ENCODE data around the gene DPH6. TPM values are rescaled to one million over a fixed set of nuclear protein-coding genes. Genes with fewer than 3 reads are reported as not detected.
"Not testable (repeated sequence)": the region's sequence is repeated elsewhere in the genome, so short reads cannot be mapped to it uniquely, and the experiment has no call there.

DPH6 gene
- 40.8 TPM for total RNA-seq
- 7.7 TPM for polyA plus RNA-seq

DNA sequence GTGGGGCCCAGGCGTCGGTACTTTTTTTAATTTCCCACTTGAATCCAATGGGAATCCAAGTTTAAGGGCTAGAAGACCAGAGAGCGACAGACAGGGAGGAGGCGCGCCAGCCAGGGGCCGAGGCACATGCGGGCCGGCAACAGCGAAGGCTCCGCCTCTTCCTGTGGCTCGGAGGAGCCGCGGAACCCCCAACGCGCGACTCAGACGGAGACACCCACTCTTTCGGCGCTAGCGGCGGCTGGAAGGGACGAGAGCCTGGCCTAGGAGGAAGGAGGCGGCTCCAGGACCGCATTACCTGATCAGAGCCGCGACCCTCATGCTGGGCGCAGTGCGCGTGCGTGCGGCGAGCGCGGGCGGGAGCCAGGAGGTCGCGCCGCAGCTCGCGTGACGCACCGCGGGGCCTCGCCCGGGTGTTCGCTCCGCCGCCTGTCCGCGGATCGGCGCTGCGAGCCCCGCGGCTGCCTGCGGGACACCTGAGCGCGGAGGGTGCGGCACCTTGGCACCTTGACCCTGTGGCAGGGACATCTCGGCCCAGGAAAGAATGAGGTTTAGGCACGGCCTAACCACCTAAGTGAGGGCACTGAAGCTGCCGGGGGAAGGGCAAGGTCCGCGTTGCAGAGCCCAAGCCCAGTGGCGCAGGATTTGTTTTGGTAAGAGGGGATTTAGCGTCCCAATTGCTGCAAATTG lies at the start of gene DPH6:
TSS of gene DPH6 (minus strand) at position 342 of the 687 bp plus-strand sequence. CDS start at position 318, 24 bp downstream.
- under 1% methylated on average over 66 of the region's 66 CpGs for WGBS
- peak within 1 kb of the TSS; percentile 97 for H3K27ac ChIP-seq (ENCODE audit: low read depth)
- peak; percentile 54 for DNase-seq (ENCODE audit: extremely low spot score)

GRCh38 chr15:35595656-35596055 lies 49.7 kb upstream of the DPH6 start:
- Histone ChIP-seq H3K4me3 (ENCODE audit: low read depth, low read length) (no peak overlapping the region), H3K27ac (ENCODE audit: low read depth) (no peak overlapping the region), H3K4me1 (ENCODE audit: insufficient read depth) (no peaks in the 10 kb centered on the region), H3K36me3 (ENCODE audit: insufficient read depth) (no peaks in the 10 kb centered on the region)
- WGBS = 87% methylated on average over 1 of the region's 1 CpG
- no peak for DNase-seq (ENCODE audit: extremely low spot score)

More for the DNA sequence above, at the start of gene DPH6:
- peak within 1 kb of the TSS; percentile 74 for H3K4me3 ChIP-seq (ENCODE audit: low read depth, low read length)
- no peaks in the 10 kb centered on the region for H3K4me1 ChIP-seq (ENCODE audit: insufficient read depth)
- H3K36me3 ChIP-seq (ENCODE audit: insufficient read depth) = no peaks in the 10 kb centered on the region

GRCh38 chr15:35591987-35592386 lies 46.0 kb upstream of the DPH6 start:
- DNase-seq (ENCODE audit: extremely low spot score); H3K27ac ChIP-seq (ENCODE audit: low read depth): not testable (repeated sequence)
- 89% methylated on average over 2 of the region's 2 CpGs for WGBS

DNA sequence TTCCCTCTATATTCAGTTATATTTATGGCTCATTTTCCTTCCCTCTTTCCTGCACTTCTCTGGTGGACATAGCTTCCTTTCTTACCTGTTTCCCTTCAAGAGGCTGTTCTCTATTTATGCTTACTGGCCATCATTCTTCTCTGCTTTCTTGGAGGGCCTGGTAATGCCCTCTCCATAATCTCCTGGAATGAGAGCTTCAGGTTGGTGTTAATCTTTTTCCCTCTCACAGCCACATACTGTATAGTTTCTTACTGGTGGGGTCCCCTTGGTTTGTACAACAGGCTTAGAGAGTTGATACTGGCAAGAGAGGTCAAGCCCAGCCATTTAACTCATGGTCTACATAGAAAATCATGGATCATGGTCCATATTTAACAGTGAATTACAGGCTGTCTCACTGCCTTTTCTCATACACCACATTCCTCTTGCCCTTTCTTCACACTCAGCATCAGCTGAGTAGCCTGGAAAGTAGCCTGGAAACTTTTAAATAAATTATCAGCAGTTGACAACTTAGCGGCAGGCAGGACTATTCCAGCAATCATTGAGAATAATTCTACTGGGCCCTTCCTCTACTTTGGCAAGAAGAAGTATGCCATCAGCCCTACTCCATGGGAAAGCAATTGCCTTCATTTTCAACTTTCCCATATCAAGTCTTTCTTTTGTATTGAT lies 38.0 kb upstream of the DPH6 start:
- H3K36me3 ChIP-seq (ENCODE audit: insufficient read depth) = no peaks in the 10 kb centered on the region
- no peaks in the 10 kb centered on the region for H3K4me1 ChIP-seq (ENCODE audit: insufficient read depth)
- WGBS = 55% methylated on average over 1 of the region's 1 CpG
- no peak overlapping the region for H3K27ac ChIP-seq (ENCODE audit: low read depth)
- no peak for DNase-seq (ENCODE audit: extremely low spot score)
- no peak overlapping the region for H3K4me3 ChIP-seq (ENCODE audit: low read depth, low read length)

More at GRCh38 chr15:35591987-35592386, 46.0 kb upstream of the DPH6 start:
- H3K4me1 ChIP-seq (ENCODE audit: insufficient read depth); H3K4me3 ChIP-seq (ENCODE audit: low read depth, low read length); H3K36me3 ChIP-seq (ENCODE audit: insufficient read depth): not testable (repeated sequence)

DNA sequence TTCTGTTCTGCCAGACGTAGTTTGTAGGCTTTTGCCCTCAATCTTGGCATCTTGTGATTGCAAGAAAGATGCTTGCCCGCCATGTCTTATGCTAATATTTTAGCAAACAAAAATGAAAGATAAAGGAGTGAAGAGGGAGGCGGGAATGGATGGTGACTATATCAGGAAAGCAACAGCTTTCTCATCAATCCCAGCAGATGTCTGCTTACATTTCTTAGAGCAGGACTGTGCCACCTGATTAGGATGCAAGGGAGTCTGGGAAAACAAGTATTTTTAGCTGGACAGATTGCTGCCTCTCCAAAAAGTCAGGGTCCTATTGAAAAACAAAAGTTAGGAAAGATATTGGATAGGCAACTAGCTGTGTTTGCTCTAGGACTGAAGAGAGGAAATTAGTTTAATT lies 34.6 kb upstream of the DPH6 start:
- no peaks in the 10 kb centered on the region for H3K36me3 ChIP-seq (ENCODE audit: insufficient read depth)
- no peak overlapping the region for H3K27ac ChIP-seq (ENCODE audit: low read depth)
- no peak overlapping the region for H3K4me3 ChIP-seq (ENCODE audit: low read depth, low read length)
- WGBS = 87% methylated on average over 3 of the region's 3 CpGs
- no peak for DNase-seq (ENCODE audit: extremely low spot score)
- H3K4me1 ChIP-seq (ENCODE audit: insufficient read depth) = no peaks in the 10 kb centered on the region

DNA sequence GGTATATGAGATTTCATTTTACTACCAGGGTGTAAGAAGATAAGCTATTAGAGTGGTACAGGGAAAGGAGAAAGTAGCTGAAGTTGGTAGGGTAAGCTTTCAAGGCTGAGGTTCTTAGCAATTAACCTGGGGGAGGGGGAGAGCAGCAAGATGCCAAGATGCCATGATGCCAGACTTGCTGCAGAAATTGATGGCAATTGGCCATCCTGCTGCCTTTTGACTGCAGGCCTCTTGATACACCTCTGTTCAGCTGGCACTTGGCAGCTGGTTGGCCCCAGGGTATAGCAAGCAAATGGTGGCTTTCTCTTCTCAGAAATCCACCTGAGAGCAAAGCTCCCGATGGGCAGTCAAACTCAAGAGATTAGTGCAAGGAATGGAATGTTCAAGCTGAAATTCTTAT lies 21.4 kb upstream of the DPH6 start:
- no peak for DNase-seq (ENCODE audit: extremely low spot score)
- WGBS = 67% methylated on average over 1 of the region's 1 CpG
- Histone ChIP-seq H3K27ac (ENCODE audit: low read depth) (no peak overlapping the region), H3K4me3 (ENCODE audit: low read depth, low read length) (no peak overlapping the region), H3K36me3 (ENCODE audit: insufficient read depth) (no peaks in the 10 kb centered on the region), H3K4me1 (ENCODE audit: insufficient read depth) (no peaks in the 10 kb centered on the region)

DNA sequence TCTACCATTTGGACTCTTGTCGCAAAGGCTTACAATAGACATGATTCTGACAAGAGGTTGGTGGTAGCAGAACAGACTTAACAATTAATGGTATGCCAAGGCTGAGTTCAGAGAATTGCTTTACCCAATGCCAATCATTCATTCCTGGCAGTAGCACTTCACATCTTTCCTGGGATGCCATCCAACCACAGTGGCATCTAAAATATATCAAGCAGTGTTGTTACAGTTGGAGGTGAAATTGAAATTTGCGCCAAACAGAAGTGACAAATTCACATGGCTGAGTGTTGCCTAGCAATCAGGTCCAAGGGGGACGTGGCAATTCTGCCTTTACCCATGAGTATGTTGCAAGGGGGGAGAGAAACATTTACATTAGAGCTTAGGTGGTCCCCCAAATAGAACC lies 21.0 kb upstream of the DPH6 start:
- WGBS = 96% methylated on average over 3 of the region's 3 CpGs
- H3K36me3 ChIP-seq (ENCODE audit: insufficient read depth) = no peaks in the 10 kb centered on the region
- H3K27ac ChIP-seq (ENCODE audit: low read depth) = no peak overlapping the region
- DNase-seq (ENCODE audit: extremely low spot score) = no peak
- no peak overlapping the region for H3K4me3 ChIP-seq (ENCODE audit: low read depth, low read length)
- H3K4me1 ChIP-seq (ENCODE audit: insufficient read depth) = no peaks in the 10 kb centered on the region

- Histone ChIP-seq H3K4me3 (ENCODE audit: low read depth, low read length) (no peak overlapping the region), H3K27ac (ENCODE audit: low read depth) (no peak overlapping the region), H3K36me3 (ENCODE audit: insufficient read depth) (no peaks in the 10 kb centered on the region), H3K4me1 (ENCODE audit: insufficient read depth) (no peaks in the 10 kb centered on the region)
- WGBS = 64% methylated on average over 3 of the region's 3 CpGs
- DNase-seq (ENCODE audit: extremely low spot score) = no peak
Measured at GRCh38 chr15:35565901-35566300, 19.9 kb upstream of the DPH6 start.

DNA sequence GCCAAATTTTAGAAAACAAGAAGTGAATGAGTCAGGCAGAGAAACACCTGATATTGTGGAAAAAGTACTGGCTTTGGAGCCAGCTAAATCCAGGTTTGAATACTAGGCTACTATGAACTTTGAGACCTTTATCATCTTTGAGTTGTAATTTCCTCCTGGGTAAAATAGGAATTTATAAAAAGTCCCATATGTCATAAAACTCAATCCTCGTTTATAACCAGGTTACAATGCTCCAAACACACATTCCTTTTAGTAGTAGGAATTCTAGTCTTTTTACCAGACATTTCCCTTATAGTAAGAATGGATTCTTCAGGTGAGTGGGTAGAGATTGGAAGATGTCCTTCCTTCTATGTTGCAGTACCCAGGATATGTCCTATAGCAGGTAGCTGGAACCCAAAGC lies 16.7 kb upstream of the DPH6 start:
- no peak for DNase-seq (ENCODE audit: extremely low spot score)
- no peak overlapping the region for H3K27ac ChIP-seq (ENCODE audit: low read depth)
- no peaks in the 10 kb centered on the region for H3K4me1 ChIP-seq (ENCODE audit: insufficient read depth)

GRCh38 chr15:35561308-35561707 lies 15.3 kb upstream of the DPH6 start:
- 96% methylated on average over 1 of the region's 1 CpG for WGBS
- Histone ChIP-seq H3K4me3 (ENCODE audit: low read depth, low read length) (no peak overlapping the region), H3K4me1 (ENCODE audit: insufficient read depth) (no peaks in the 10 kb centered on the region), H3K36me3 (ENCODE audit: insufficient read depth) (no peaks in the 10 kb centered on the region), H3K27ac (ENCODE audit: low read depth) (no peak overlapping the region)
- DNase-seq (ENCODE audit: extremely low spot score) = no peak

More for the DNA sequence above, 16.7 kb upstream of the DPH6 start:
- H3K4me3 ChIP-seq (ENCODE audit: low read depth, low read length) = no peak overlapping the region
- 73% methylated on average over 1 of the region's 1 CpG for WGBS
- H3K36me3 ChIP-seq (ENCODE audit: insufficient read depth) = no peaks in the 10 kb centered on the region

DNA sequence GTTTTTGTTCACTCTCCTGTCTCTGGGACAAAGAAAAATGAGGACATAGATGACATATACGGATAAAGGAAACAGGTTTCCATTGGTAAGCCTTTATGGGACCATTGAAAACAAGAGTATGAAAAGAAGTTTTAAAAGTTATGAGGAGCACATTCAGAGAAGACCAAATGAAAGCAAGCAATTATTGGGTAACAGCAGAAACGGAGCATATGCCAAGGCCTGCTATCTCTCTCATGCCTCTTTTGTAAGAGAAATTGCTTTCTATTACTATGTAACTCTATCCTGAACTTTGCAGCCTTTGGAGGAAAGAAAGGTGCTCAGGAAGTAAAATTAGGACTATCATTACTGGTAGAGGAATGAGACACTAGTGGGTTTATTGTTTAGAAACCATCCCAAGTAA lies 14.9 kb upstream of the DPH6 start:
- H3K36me3 ChIP-seq (ENCODE audit: insufficient read depth) = no peaks in the 10 kb centered on the region
- H3K4me1 ChIP-seq (ENCODE audit: insufficient read depth) = no peaks in the 10 kb centered on the region
- WGBS = 69% methylated on average over 2 of the region's 2 CpGs
- H3K4me3 ChIP-seq (ENCODE audit: low read depth, low read length) = no peak overlapping the region
- no peak overlapping the region for H3K27ac ChIP-seq (ENCODE audit: low read depth)
- no peak for DNase-seq (ENCODE audit: extremely low spot score)

- WGBS = 95% methylated on average over 1 of the region's 1 CpG
- Histone ChIP-seq H3K4me3 (ENCODE audit: low read depth, low read length) (no peak overlapping the region), H3K36me3 (ENCODE audit: insufficient read depth) (peaks cover 2% of the 10 kb centered on the region), H3K27ac (ENCODE audit: low read depth) (no peak overlapping the region), H3K4me1 (ENCODE audit: insufficient read depth) (no peaks in the 10 kb centered on the region)
- no peak for DNase-seq (ENCODE audit: extremely low spot score)
Measured at GRCh38 chr15:35560258-35560657, 14.3 kb upstream of the DPH6 start.

DNA sequence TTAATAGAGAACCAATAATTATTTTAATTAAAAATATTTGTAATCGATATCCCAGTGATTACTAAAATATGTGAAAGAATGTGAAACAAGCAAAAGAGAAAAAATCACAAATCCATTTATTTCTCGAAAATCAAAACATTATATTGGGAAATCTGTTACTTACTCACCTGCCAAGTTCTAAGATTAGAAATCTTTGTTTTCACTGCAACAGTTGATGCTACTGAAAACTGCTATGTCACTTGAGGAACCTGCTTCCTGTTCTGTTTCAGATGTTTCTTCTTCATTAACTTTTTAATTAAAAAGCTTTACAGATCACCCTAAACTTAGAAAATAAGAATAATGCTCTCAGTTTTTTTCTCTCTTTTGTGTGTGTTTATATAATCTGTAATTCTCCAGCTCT lies 13.7 kb upstream of the DPH6 start:
- H3K27ac ChIP-seq (ENCODE audit: low read depth) = no peak overlapping the region
- 86% methylated on average over 2 of the region's 2 CpGs for WGBS

DNA sequence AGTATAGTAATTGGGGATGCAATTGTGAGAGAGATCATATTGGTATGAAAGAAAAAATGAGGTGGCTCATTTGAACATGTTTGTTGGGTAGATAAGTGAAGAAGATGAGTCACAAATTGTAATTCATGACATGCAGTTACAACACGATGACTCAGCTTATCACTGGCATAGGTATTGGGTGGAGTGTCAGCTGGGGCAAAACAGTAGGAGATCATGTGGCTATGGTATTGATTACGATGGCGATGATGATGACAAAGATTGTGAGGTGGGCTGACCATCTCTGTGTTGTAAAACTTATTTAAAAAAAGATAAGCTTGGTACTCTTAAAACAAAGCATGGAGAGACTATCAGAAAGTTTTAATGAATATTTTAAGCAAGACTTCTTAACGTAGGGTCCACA lies 11.6 kb upstream of the DPH6 start:
- Histone ChIP-seq H3K4me1 (ENCODE audit: insufficient read depth) (no peaks in the 10 kb centered on the region), H3K27ac (ENCODE audit: low read depth) (no peak overlapping the region), H3K36me3 (ENCODE audit: insufficient read depth) (peaks cover 2% of the 10 kb centered on the region), H3K4me3 (ENCODE audit: low read depth, low read length) (no peak overlapping the region)
- no peak for DNase-seq (ENCODE audit: extremely low spot score)
- 94% methylated on average over 4 of the region's 4 CpGs for WGBS

More for the DNA sequence above, 13.7 kb upstream of the DPH6 start:
- peaks cover 2% of the 10 kb centered on the region for H3K36me3 ChIP-seq (ENCODE audit: insufficient read depth)
- no peaks in the 10 kb centered on the region for H3K4me1 ChIP-seq (ENCODE audit: insufficient read depth)
- no peak overlapping the region for H3K4me3 ChIP-seq (ENCODE audit: low read depth, low read length)
- no peak for DNase-seq (ENCODE audit: extremely low spot score)
